Stimulated activated naive B cell treated with anti-CD40 and anti-IgM and Interleukin-4, amounts not matched to agents 10 μg/mL and 1 μg/mL and 100 μg/mL, for 72 hours (primary cell): ENCODE measurements around the gene LIPJ.

Experiments used
- ATAC-seq, 2 donors: fragments of 150-1000 bp; cut with Tn5 transposase; replicated peaks; 2 replicates each; pipeline ENCODE4 v1.10.0; 2021; ENCODE audit warnings: moderate library complexity in 1 of 2
- DNase-seq: peaks from one replicate; pipeline ENCODE4 v3.0.0; 2021
- H3K27ac Mint-ChIP-seq: one replicate; pipeline ENCODE4 v1.8.0; 2022; ENCODE audit warnings: mild to moderate bottlenecking, mixed read lengths
- H3K27me3 Mint-ChIP-seq, 2 donors: one replicate each; pipeline ENCODE4 v1.8.0; 2022; ENCODE audit warnings: mixed read lengths in 2 of 2
- H3K36me3 Mint-ChIP-seq, 2 donors: one replicate each; pipeline ENCODE4 v1.8.0; 2022; ENCODE audit warnings: mixed read lengths in 2 of 2, mild to moderate bottlenecking in 1 of 2
- H3K4me1 Mint-ChIP-seq, 2 donors: one replicate each; pipeline ENCODE4 v1.8.0; 2022; ENCODE audit warnings: mixed read lengths in 2 of 2, mild to moderate bottlenecking in 1 of 2
- H3K4me3 Mint-ChIP-seq, 2 donors: one replicate each; pipeline ENCODE4 v1.8.0; 2022; ENCODE audit warnings: mild to moderate bottlenecking in 2 of 2, mixed read lengths in 2 of 2, moderate library complexity in 1 of 2
- H3K9me3 Mint-ChIP-seq, 2 donors: one replicate each; pipeline ENCODE4 v1.8.0; 2022; ENCODE audit warnings: mixed read lengths in 2 of 2, mild to moderate bottlenecking in 1 of 2

Gene LIPJ, protein sequence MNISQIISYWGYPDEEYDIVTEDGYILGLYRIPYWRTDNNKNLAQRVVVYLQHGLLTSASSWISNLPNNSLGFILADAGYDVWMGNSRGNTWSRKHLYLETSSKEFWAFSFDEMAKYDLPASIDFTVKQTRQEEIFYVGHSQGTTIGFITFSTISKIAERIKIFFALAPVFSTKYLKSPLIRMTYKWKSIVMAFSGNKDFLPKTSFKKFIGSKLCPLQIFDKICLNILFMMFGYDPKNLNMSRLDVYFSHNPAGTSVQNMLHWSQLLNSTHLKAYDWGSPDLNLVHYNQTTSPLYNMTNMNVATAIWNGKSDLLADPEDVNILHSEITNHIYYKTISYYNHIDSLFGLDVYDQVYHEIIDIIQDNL

GRCh38 chr10:88586462-88586861 lies at the start of gene LIPJ:
Gene LIPJ, plus strand, starts transcription at chr10:88586762. Its CDS starts 3,926 bp downstream, at chr10:88590688.
- H3K36me3 Mint-ChIP-seq, result no peaks in the 10 kb centered on the region
- no peak for DNase-seq
- no peaks in the 10 kb centered on the region for H3K9me3 Mint-ChIP-seq
- H3K27ac Mint-ChIP-seq, result no peak within 1 kb of the TSS
- H3K4me3 Mint-ChIP-seq, result no peak within 1 kb of the TSS
- peaks cover 6 to 8% of the 10 kb centered on the region in 2 donors for H3K4me1 Mint-ChIP-seq
- no peaks in the 10 kb centered on the region for H3K27me3 Mint-ChIP-seq
- ATAC-seq, result no peak

- H3K27me3 Mint-ChIP-seq, result no peaks in the 10 kb centered on the region
- ATAC-seq, result no peak
- H3K36me3 Mint-ChIP-seq, result no peaks in the 10 kb centered on the region
- DNase-seq, result no peak
- H3K4me3 Mint-ChIP-seq, result no peak overlapping the region
- H3K4me1 Mint-ChIP-seq, result no peaks in the 10 kb centered on the region
- H3K27ac Mint-ChIP-seq, result no peak overlapping the region
- H3K9me3 Mint-ChIP-seq, result no peaks in the 10 kb centered on the region
Observed at GRCh38 chr10:88537322-88537721, 49.2 kb upstream of the LIPJ start.

DNA sequence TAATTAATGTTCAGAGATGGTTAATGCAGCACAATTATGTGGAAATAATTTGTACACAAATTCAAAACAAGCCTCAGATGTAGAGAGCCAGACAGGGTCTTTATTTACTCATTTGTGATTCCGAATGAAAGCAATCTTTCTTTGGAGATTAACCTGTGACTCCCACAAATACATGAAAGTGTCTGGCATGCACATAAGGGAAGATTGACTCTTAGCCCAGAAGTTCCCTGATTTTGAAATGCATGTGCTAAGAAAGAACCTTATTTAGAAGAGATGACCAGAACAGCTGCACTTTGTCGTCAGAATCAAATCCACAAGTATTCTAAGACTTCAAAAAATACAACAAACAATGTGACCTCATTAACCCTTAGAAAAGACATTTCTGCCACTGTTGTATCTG lies 48.5 kb upstream of the LIPJ start:
- no peaks in the 10 kb centered on the region for H3K27me3 Mint-ChIP-seq
- ATAC-seq (no peak), DNase-seq (no peak)
- no peak overlapping the region for H3K27ac Mint-ChIP-seq
- no peaks in the 10 kb centered on the region for H3K4me1 Mint-ChIP-seq
- no peaks in the 10 kb centered on the region for H3K9me3 Mint-ChIP-seq
- H3K36me3 Mint-ChIP-seq, result no peaks in the 10 kb centered on the region
- no peak overlapping the region for H3K4me3 Mint-ChIP-seq

DNA sequence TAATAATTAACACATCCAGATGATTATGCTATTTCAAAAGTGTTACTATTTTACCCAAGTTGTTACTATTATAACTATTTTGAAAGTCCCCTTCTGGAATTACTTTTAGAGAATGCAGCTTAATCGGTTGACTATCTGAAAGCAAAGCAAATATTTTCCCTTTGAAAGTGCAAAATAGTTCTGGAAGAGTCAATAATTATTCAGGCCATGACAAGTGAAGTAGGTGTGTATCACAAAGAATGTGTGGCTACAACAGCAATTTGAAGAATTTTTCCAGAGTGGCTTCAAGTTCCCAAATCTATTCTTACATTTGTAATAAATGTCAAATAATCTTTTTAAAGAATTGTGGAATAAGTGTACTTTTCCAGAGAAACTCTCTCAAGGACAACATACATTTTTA lies 46.2 kb upstream of the LIPJ start:
- no peak overlapping the region for H3K4me3 Mint-ChIP-seq
- no peaks in the 10 kb centered on the region for H3K9me3 Mint-ChIP-seq
- H3K4me1 Mint-ChIP-seq, result peaks cover 2 to 3% of the 10 kb centered on the region in 2 donors
- H3K27ac Mint-ChIP-seq, result no peak overlapping the region
- H3K27me3 Mint-ChIP-seq, result no peaks in the 10 kb centered on the region
- DNase-seq (no peak), ATAC-seq (no peak)
- H3K36me3 Mint-ChIP-seq, result no peaks in the 10 kb centered on the region

- Mint-ChIP-seq H3K9me3 (no peaks in the 10 kb centered on the region), H3K4me1 (peaks cover 2 to 4% of the 10 kb centered on the region in 2 donors), H3K27me3 (no peaks in the 10 kb centered on the region), H3K27ac (no peak overlapping the region), H3K4me3 (no peak overlapping the region), H3K36me3 (no peaks in the 10 kb centered on the region)
- DNase-seq, result no peak
- ATAC-seq, result no peak
Observed at GRCh38 chr10:88541116-88541626, 45.4 kb upstream of the LIPJ start.

GRCh38 chr10:88542522-88542921 lies 44.0 kb upstream of the LIPJ start:
- ATAC-seq (no peak), DNase-seq (no peak)
- Mint-ChIP-seq H3K36me3 (no peaks in the 10 kb centered on the region), H3K27ac (no peak overlapping the region), H3K27me3 (no peaks in the 10 kb centered on the region), H3K4me3 (no peak overlapping the region), H3K4me1 (peaks cover 2 to 4% of the 10 kb centered on the region in 2 donors), H3K9me3 (no peaks in the 10 kb centered on the region)

- Mint-ChIP-seq H3K9me3 (no peaks in the 10 kb centered on the region), H3K27ac (no peak overlapping the region), H3K4me3 (no peak overlapping the region), H3K36me3 (no peaks in the 10 kb centered on the region), H3K4me1 (peaks cover 2 to 4% of the 10 kb centered on the region in 2 donors), H3K27me3 (no peaks in the 10 kb centered on the region)
- ATAC-seq, result peak; percentile 99 to 100
- no peak for DNase-seq
Observed at GRCh38 chr10:88544140-88544870, 42.3 kb upstream of the LIPJ start.

DNA sequence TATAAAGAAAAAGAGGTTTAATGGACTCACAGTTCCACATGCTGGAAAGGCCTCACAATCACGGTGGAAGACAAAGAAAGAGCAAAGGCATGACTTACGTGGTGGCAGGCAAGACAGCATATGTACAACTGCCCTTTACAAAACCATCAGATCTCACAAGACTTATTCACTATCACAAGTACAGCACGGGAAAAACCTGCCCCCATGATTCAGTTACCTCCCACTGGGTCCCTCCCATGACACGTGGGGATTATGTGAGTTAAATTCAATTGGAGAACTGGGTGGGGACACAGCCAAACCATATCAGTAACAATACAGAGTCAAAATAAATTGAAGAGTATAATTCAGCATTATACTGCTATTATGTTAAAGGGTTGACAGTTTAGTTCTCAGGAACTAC lies 41.2 kb upstream of the LIPJ start:
- no peaks in the 10 kb centered on the region for H3K27me3 Mint-ChIP-seq
- no peaks in the 10 kb centered on the region for H3K9me3 Mint-ChIP-seq
- DNase-seq, result no peak
- no peak overlapping the region for H3K4me3 Mint-ChIP-seq
- H3K27ac Mint-ChIP-seq, result no peak overlapping the region
- no peaks in the 10 kb centered on the region for H3K36me3 Mint-ChIP-seq
- ATAC-seq, result no peak
- peaks cover 2 to 4% of the 10 kb centered on the region in 2 donors for H3K4me1 Mint-ChIP-seq

DNA sequence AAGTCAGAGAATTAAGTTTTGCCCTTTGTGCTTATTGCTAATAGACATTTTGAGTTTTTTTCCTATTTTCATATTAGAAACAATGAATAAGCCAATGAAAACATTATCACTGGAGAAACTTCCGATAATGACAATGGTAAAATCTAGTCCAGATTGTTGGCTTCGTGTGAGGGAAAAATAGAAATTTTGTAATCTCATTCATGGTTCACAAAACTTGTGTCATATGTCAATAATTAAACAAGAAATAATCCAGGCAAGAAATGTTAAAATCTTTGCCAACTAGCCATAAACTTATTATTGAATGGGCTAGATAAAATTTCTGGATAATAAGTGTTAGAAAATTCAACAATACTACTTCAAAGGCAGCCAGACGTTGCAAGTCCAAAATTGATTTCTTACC lies 40.1 kb upstream of the LIPJ start:
- Mint-ChIP-seq H3K27ac (no peak overlapping the region), H3K4me1 (peaks cover 2 to 4% of the 10 kb centered on the region in 2 donors), H3K9me3 (no peaks in the 10 kb centered on the region), H3K36me3 (no peaks in the 10 kb centered on the region), H3K4me3 (no peak overlapping the region), H3K27me3 (no peaks in the 10 kb centered on the region)
- ATAC-seq (no peak), DNase-seq (no peak)

- no peak for DNase-seq
- ATAC-seq, result no peak
- peaks cover 6 to 7% of the 10 kb centered on the region in 2 donors for H3K9me3 Mint-ChIP-seq
- no peak overlapping the region for H3K27ac Mint-ChIP-seq
- no peaks in the 10 kb centered on the region for H3K27me3 Mint-ChIP-seq
- peaks cover 2 to 5% of the 10 kb centered on the region in 2 donors for H3K4me1 Mint-ChIP-seq
- peaks cover 7 to 8% of the 10 kb centered on the region in 2 donors for H3K36me3 Mint-ChIP-seq
- no peak overlapping the region for H3K4me3 Mint-ChIP-seq
Observed at GRCh38 chr10:88551246-88551645, 35.3 kb upstream of the LIPJ start.

DNA sequence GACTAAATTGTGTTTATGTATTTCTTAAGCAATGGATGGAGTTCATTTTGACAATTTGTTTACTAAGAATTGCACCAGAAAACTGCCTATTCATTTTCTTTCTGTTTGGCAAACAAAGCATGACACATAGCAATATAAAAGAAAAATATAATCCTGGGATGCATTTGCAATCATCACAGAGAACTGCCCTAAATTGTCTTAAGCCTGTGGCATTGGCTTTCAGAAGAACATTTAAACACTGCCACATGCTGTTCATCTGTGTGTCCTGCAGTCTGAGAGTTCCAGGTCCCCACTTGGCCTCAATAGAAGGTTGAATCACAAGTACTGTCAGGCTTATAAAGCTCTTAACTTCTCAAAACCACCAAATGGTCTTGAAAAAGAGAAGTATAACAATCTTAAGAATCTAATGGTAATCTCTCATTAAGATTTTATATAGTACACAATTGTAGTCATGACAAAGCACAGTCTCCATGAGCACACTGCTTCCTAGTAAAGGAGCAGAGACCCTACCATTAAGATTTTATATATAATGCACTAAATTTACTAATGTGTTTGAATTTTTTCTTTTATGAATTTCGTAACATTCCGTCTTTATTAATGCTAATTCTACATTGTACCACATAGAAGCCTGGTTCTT lies 33.3 kb upstream of the LIPJ start:
- Mint-ChIP-seq H3K9me3 (peaks cover 6 to 7% of the 10 kb centered on the region in 2 donors), H3K27ac (no peak overlapping the region), H3K27me3 (no peaks in the 10 kb centered on the region), H3K4me3 (no peak overlapping the region), H3K36me3 (peaks cover 7 to 8% of the 10 kb centered on the region in 2 donors), H3K4me1 (peaks cover 2 to 5% of the 10 kb centered on the region in 2 donors)
- ATAC-seq (peak; percentile 89), DNase-seq (peak; percentile 4)

DNA sequence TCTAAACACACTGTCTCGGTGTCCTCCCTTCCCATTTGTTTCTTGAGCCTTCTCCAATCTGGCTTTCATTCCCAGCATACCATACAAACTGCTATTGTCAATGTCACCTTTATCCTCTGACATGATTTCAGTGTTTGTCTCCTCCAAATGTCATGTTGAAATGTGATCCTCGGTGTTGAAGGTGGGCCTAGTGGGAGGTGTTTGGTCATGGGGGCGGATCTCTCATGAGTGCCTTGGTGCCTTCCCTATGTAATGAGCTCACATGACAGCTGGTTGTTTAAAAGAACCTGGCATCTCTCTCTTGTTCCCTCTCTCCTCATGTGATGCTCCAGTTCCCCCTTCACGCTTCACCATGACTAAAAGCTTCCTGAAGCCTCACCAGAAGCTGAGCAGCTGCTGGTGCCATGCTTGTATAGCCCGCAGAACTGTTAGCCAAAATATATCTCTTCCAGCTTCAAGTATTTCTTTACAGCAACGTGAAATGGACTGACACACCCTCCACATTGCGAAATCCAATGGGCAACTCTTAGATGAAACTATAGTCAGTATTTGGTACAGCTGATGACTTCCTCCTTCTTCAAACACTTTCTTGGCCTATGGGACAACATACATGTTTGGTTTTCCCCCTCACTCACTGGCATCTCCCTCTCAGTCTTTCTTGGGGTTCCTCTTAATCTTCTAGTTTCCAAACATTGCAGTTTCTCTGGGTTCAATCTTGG lies 31.2 kb upstream of the LIPJ start:
- peaks cover 2 to 5% of the 10 kb centered on the region in 2 donors for H3K4me1 Mint-ChIP-seq
- H3K4me3 Mint-ChIP-seq, result no peak overlapping the region
- H3K27ac Mint-ChIP-seq, result no peak overlapping the region
- H3K27me3 Mint-ChIP-seq, result no peaks in the 10 kb centered on the region
- no peak for DNase-seq
- H3K9me3 Mint-ChIP-seq, result peaks cover 6 to 7% of the 10 kb centered on the region in 2 donors
- H3K36me3 Mint-ChIP-seq, result peaks cover 7 to 8% of the 10 kb centered on the region in 2 donors
- no peak for ATAC-seq

DNA sequence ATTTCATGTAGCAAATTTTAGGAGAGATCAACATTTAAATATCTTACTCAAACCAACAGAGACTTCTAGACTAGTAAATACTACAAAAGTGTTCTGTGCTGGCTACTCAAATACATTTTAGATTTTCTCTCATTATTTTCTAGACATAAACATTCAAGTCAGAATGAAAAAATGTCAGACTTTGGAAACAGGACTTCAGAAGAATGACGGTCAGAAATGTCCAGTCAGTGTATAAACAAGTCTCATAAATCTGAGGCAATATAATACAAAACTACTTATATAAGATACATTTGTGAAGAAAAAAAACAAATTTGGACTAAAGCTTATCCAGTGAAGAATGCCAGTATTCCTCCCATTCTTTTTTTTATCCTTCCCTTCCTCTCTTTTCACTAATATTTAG lies 29.3 kb upstream of the LIPJ start:
- H3K4me3 Mint-ChIP-seq, result no peak overlapping the region
- ATAC-seq (no peak), DNase-seq (no peak)
- H3K27ac Mint-ChIP-seq, result no peak overlapping the region
- no peaks in the 10 kb centered on the region for H3K27me3 Mint-ChIP-seq
- peaks cover 7 to 8% of the 10 kb centered on the region in 2 donors for H3K36me3 Mint-ChIP-seq
- peaks cover 2 to 5% of the 10 kb centered on the region in 2 donors for H3K4me1 Mint-ChIP-seq
- H3K9me3 Mint-ChIP-seq, result peaks cover 6 to 7% of the 10 kb centered on the region in 2 donors

GRCh38 chr10:88557658-88558057 lies 28.9 kb upstream of the LIPJ start:
- Mint-ChIP-seq H3K9me3 (peaks cover 6 to 8% of the 10 kb centered on the region in 2 donors), H3K36me3 (peaks cover 8 to 9% of the 10 kb centered on the region in 2 donors), H3K27ac (no peak overlapping the region), H3K4me1 (peaks cover 2 to 5% of the 10 kb centered on the region in 2 donors), H3K27me3 (no peaks in the 10 kb centered on the region), H3K4me3 (no peak overlapping the region)
- DNase-seq (no peak), ATAC-seq (no peak)
